Uterus (tissue), 4 donors: Measurements from ENCODE around the gene CLDND1. TPM values are rescaled to one million over a fixed set of nuclear protein-coding genes. Genes with fewer than 3 reads are reported as not detected.

Source experiments
- DNase-seq, 2 donors: peaks; one replicate each; pipeline ENCODE4 v3.0.0-alpha.2; 2019 to 2020
- H3K27ac ChIP-seq, 2 donors: fragments of 200-600 bp; sonication (generic); 1 replicate in 1 of 2; 2 replicates in 1 of 2; pipeline ENCODE4 v1.5.1; 2016 to 2018
- H3K27me3 ChIP-seq, 2 donors: fragments of 200-600 bp; sonication (generic); one replicate each; pipeline ENCODE4 v1.5.1; 2018 to 2019; ENCODE audit warnings: control low read depth in 1 of 2
- H3K36me3 ChIP-seq, 2 donors: fragments of 200-600 bp; sonication (generic); one replicate each; pipeline ENCODE4 v1.5.1; 2019; ENCODE audit warnings: control low read depth in 1 of 2
- H3K4me1 ChIP-seq, 2 donors: fragments of 200-600 bp; sonication (generic); one replicate each; pipeline ENCODE4 v1.5.1; 2018 to 2019; ENCODE audit warnings: control low read depth in 1 of 2
- H3K4me3 ChIP-seq, 2 donors: fragments of 200-600 bp; sonication (generic); 1 replicate in 1 of 2; 2 replicates in 1 of 2; pipeline ENCODE4 v1.5.1; 2018 to 2019; ENCODE audit warnings: mild to moderate bottlenecking in 1 of 2
- H3K9me3 ChIP-seq, 2 donors: fragments of 200-600 bp; sonication (generic); one replicate each; pipeline ENCODE4 v1.5.1; 2019; ENCODE audit warnings: control low read depth in 1 of 2
- CTCF ChIP-seq, 4 experiments: fragments of 200-600 bp in 2 of 4; fragments of 450-650 bp in 2 of 4; sonication (generic) in 2 of 4; IDR thresholded peaks; one replicate each; pipeline ENCODE4 v1.5.1; 2016 to 2019; ENCODE audit warnings: antibody characterized with exemption in 4 of 4, mild to moderate bottlenecking in 2 of 4, moderate library complexity in 1 of 4
- POLR2A ChIP-seq, 2 donors: fragments of 450-650 bp; IDR thresholded peaks; one replicate each; pipeline ENCODE4 v1.6.1; 2016; ENCODE audit warnings: antibody characterized with exemption in 2 of 2, mild to moderate bottlenecking in 1 of 2, moderate library complexity in 1 of 2
- intact Hi-C: fragments of 100-400 bp; cut with DNase I; formaldehyde crosslinking; loops from one replicate; pipeline ENCODE4 v1.15.1; 2023; ENCODE audit warnings: low total_unique reads
- total RNA-seq, 4 donors: library from RNA; depleted of rRNA in 3 of 4; stranded (reverse); fragments of >200 nt in 3 of 4; gene quantifications; one replicate each; pipeline versions ENCODE4 v1.1.0 to v1.2.4, GENCODE V29; 2014 to 2023
- donor health status: DM: yes; HTN: yes; CAD: no.

The CLDND1 gene
- total RNA-seq, 4 donors from 2014 or later = 134 to 253 (median 150) TPM

GRCh38 chr3:98532709-98533571, 10.2 kb upstream of the CLDND1 start:
- no peak for DNase-seq
- H3K4me3 ChIP-seq = no peak overlapping the region
- TF ChIP-seq POLR2A (IDR thresholded peaks at IDR 0.05) = no peak
- no peak for TF ChIP-seq CTCF (IDR thresholded peaks at IDR 0.05)
- no peaks in the 10 kb centered on the region for H3K36me3 ChIP-seq
- no peaks in the 10 kb centered on the region for H3K9me3 ChIP-seq
- H3K4me1 ChIP-seq = no peaks in the 10 kb centered on the region
- intact Hi-C loops = no loop called here
- H3K27me3 ChIP-seq = no peaks in the 10 kb centered on the region
- H3K27ac ChIP-seq = no peak overlapping the region

- no peak overlapping the region for H3K4me3 ChIP-seq
These were observed 9.6 kb upstream of the CLDND1 start for GRCh38 chr3:98532275-98532637.

GRCh38 chr3:98531622-98532274, 9.0 kb upstream of the CLDND1 start, which contains the start of gene GPR15:
Gene GPR15, plus strand, starts transcription at chr3:98531978. Its CDS starts 56 bp downstream, at chr3:98532034.
- intact Hi-C loops = no loop called here
- H3K27ac ChIP-seq = no peak within 1 kb of the TSS
- H3K27me3 ChIP-seq = no peaks in the 10 kb centered on the region
- no peak for DNase-seq
- no peak for TF ChIP-seq POLR2A (IDR thresholded peaks at IDR 0.05)
- no peak for TF ChIP-seq CTCF (IDR thresholded peaks at IDR 0.05)
- no peaks in the 10 kb centered on the region for H3K4me1 ChIP-seq
- H3K4me3 ChIP-seq = no peak within 1 kb of the TSS
- no peaks in the 10 kb centered on the region for H3K9me3 ChIP-seq
- no peaks in the 10 kb centered on the region for H3K36me3 ChIP-seq

More at GRCh38 chr3:98532275-98532637, 9.6 kb upstream of the CLDND1 start:
- Histone ChIP-seq H3K27me3 (no peaks in the 10 kb centered on the region), H3K36me3 (no peaks in the 10 kb centered on the region), H3K9me3 (no peaks in the 10 kb centered on the region), H3K27ac (no peak overlapping the region), H3K4me1 (no peaks in the 10 kb centered on the region)
- intact Hi-C loops = no loop called here
- no peak for DNase-seq
- TF ChIP-seq POLR2A (IDR thresholded peaks at IDR 0.05) = no peak

- no peak for DNase-seq
- no peak overlapping the region for H3K4me3 ChIP-seq
- no peaks in the 10 kb centered on the region for H3K4me1 ChIP-seq
- H3K36me3 ChIP-seq = no peaks in the 10 kb centered on the region
- no peak overlapping the region for H3K27ac ChIP-seq
- no peaks in the 10 kb centered on the region for H3K9me3 ChIP-seq
- intact Hi-C loops = no loop called here
- TF ChIP-seq POLR2A (IDR thresholded peaks at IDR 0.05) (no peak), CTCF (IDR thresholded peaks at IDR 0.05) (no peak)
- no peaks in the 10 kb centered on the region for H3K27me3 ChIP-seq
These were observed 8.0 kb upstream of the CLDND1 start for GRCh38 chr3:98530676-98531075.

- Histone ChIP-seq H3K36me3 (no peaks in the 10 kb centered on the region), H3K4me1 (no peaks in the 10 kb centered on the region), H3K27me3 (no peaks in the 10 kb centered on the region), H3K4me3 (no peak overlapping the region), H3K27ac (no peak overlapping the region), H3K9me3 (no peaks in the 10 kb centered on the region)
- DNase-seq = no peak
- intact Hi-C loops = no loop called here
- TF ChIP-seq POLR2A (IDR thresholded peaks at IDR 0.05) (no peak), CTCF (IDR thresholded peaks at IDR 0.05) (no peak)
These were observed 7.3 kb upstream of the CLDND1 start for GRCh38 chr3:98529856-98530459.
